CD14-positive monocyte (primary cell): ENCODE measurements around the gene PARP15. TPM values are rescaled to one million over a fixed set of nuclear protein-coding genes. Genes with fewer than 3 reads are reported as not detected.

Experiments used
- DNase-seq, 3 donors: peaks; one replicate each; pipeline ENCODE4 v3.0.0-alpha.2; 2011 to 2022
- H2AFZ ChIP-seq: 2 replicates; pipeline ENCODE4 v1.6.0; 2012; ENCODE audit warnings: mild to moderate bottlenecking, low read depth, low read length, inconsistent platforms; ENCODE audit not compliant: insufficient read depth, poor library complexity, severe bottlenecking
- H3K27ac ChIP-seq, 2 donors: 1 replicate in 1 of 2; 2 replicates in 1 of 2; pipeline ENCODE4 v1.5.1; 2012 to 2013; ENCODE audit warnings: low read length in 2 of 2, control low read depth in 1 of 2, inconsistent platforms in 1 of 2, low read depth in 1 of 2, mild to moderate bottlenecking in 1 of 2
- H3K27me3 ChIP-seq, 2 donors: one replicate each; pipeline versions ENCODE4 v1.6.0 to v1.6.1; 2011 to 2013; ENCODE audit warnings: low read length in 2 of 2; ENCODE audit not compliant: control insufficient read depth in 2 of 2, insufficient read depth in 2 of 2
- H3K36me3 ChIP-seq, 2 donors: replicated peaks in 1 of 2; 1 replicate in 1 of 2; 2 replicates in 1 of 2; pipeline versions ENCODE4 v1.5.1 to v1.6.1; 2012 to 2013; ENCODE audit warnings: low read length in 2 of 2, control low read depth in 1 of 2, inconsistent platforms in 1 of 2, mild to moderate bottlenecking in 1 of 2; ENCODE audit not compliant: insufficient read depth in 2 of 2, control insufficient read depth in 1 of 2
- H3K4me1 ChIP-seq, 2 donors: 1 replicate in 1 of 2; 2 replicates in 1 of 2; pipeline versions ENCODE4 v1.5.1 to v1.6.1; 2012 to 2013; ENCODE audit warnings: low read length in 2 of 2, control low read depth in 1 of 2, inconsistent platforms in 1 of 2, mild to moderate bottlenecking in 1 of 2, moderate library complexity in 1 of 2; ENCODE audit not compliant: insufficient read depth in 2 of 2, control insufficient read depth in 1 of 2
- H3K4me2 ChIP-seq: replicated peaks from 2 replicates; pipeline ENCODE3; 2012; ENCODE audit warnings: low read length, moderate library complexity, mild to moderate bottlenecking; ENCODE audit not compliant: poor library complexity, severe bottlenecking; ENCODE audit errors: extremely low read depth
- H3K4me3 ChIP-seq, 3 experiments: fragments of 200-600 bp in 1 of 3; sonication (generic) in 1 of 3; replicated peaks in 1 of 3; 1 replicate in 2 of 3; 2 replicates in 1 of 3; pipeline ENCODE4 v1.5.1; 2011 to 2013; ENCODE audit warnings: low read length in 3 of 3, mild to moderate bottlenecking in 3 of 3, control low read depth in 2 of 3, low read depth in 2 of 3, inconsistent platforms in 1 of 3, moderate library complexity in 1 of 3
- H3K79me2 ChIP-seq: 2 replicates; pipeline ENCODE4 v1.6.0; 2012; ENCODE audit warnings: mild to moderate bottlenecking, control low read depth, inconsistent platforms, low read length, moderate library complexity; ENCODE audit not compliant: insufficient read depth
- H3K9ac ChIP-seq: 2 replicates; pipeline ENCODE4 v1.6.0; 2017; ENCODE audit warnings: low read length, mild to moderate bottlenecking; ENCODE audit not compliant: insufficient read depth, poor library complexity, severe bottlenecking
- H3K9me3 ChIP-seq, 2 donors: replicated peaks in 1 of 2; 1 replicate in 1 of 2; 2 replicates in 1 of 2; pipeline versions ENCODE4 v1.5.1 to v1.6.1; 2012 to 2013; ENCODE audit warnings: low read length in 2 of 2, control low read depth in 1 of 2; ENCODE audit not compliant: control insufficient read depth in 1 of 2, insufficient read depth in 1 of 2
- H4K20me1 ChIP-seq: 2 replicates; pipeline ENCODE4 v1.6.0; 2012; ENCODE audit warnings: mild to moderate bottlenecking, low read length, control low read depth, moderate library complexity; ENCODE audit not compliant: insufficient read depth
- H3K27ac Mint-ChIP-seq, 7 donors: one replicate each; pipeline ENCODE4 v1.8.0; 2020; ENCODE audit warnings: mild to moderate bottlenecking in 7 of 7, mixed read lengths in 7 of 7, moderate library complexity in 6 of 7, inconsistent platforms in 2 of 7
- H3K27me3 Mint-ChIP-seq, 3 donors: one replicate each; pipeline ENCODE4 v1.8.0; 2021 to 2022; ENCODE audit warnings: low read depth in 3 of 3, mild to moderate bottlenecking in 3 of 3, mixed read lengths in 3 of 3, moderate library complexity in 3 of 3, inconsistent platforms in 1 of 3
- H3K36me3 Mint-ChIP-seq, 2 donors: one replicate each; pipeline ENCODE4 v1.8.0; 2020; ENCODE audit warnings: mixed read lengths in 2 of 2, inconsistent platforms in 1 of 2, mild to moderate bottlenecking in 1 of 2
- H3K4me1 Mint-ChIP-seq: one replicate; pipeline ENCODE4 v1.8.0; 2020; ENCODE audit warnings: mild to moderate bottlenecking, mixed read lengths
- H3K4me3 Mint-ChIP-seq, 2 donors: one replicate each; pipeline ENCODE4 v1.8.0; 2020; ENCODE audit warnings: mild to moderate bottlenecking in 2 of 2, mixed read lengths in 2 of 2, moderate library complexity in 1 of 2
- H3K9me3 Mint-ChIP-seq, 7 donors: one replicate each; pipeline ENCODE4 v1.8.0; 2020 to 2022; ENCODE audit warnings: mixed read lengths in 7 of 7, mild to moderate bottlenecking in 6 of 7, moderate library complexity in 6 of 7, inconsistent platforms in 2 of 7
- WGBS: methylation state at CpG from one replicate; pipeline ENCODE4 v1.1.5; 2013; ENCODE audit warnings: missing lambda C conversion rate; ENCODE audit not compliant: insufficient coverage; 5-methylcytosine and 5-hydroxymethylcytosine counted together
- intact Hi-C, 2 donors: fragments of 100-400 bp; cut with micrococcal nuclease; formaldehyde crosslinking; loops; one replicate each; pipeline versions ENCODE4 v1.15.0 to v1.15.1; 2023
- polyA plus RNA-seq, 3 donors: library from polyadenylated mRNA; depleted of rRNA in 1 of 3; unstranded in 2 of 3; stranded (reverse) in 1 of 3; fragments of 300-500 nt in 2 of 3; fragments of >200 nt in 1 of 3; fragmentation: Illumina TruSeq in 2 of 3; gene quantifications; 1 replicate in 2 of 3; 2 replicates in 1 of 3; pipeline ENCODE4 v1.2.3, GENCODE V29; 2012 to 2021
- TF ChIP-seq, protein P1 (sequence below): fragments of 200-600 bp; IDR thresholded peaks from one replicate; pipeline ENCODE4 v1.8.0; 2022; ENCODE audit warnings: antibody characterized with exemption, mild to moderate bottlenecking

The PARP15 gene
- polyA plus RNA-seq, 3 donors = 0.23 to 4.4 (median 0.28) TPM

DNA sequence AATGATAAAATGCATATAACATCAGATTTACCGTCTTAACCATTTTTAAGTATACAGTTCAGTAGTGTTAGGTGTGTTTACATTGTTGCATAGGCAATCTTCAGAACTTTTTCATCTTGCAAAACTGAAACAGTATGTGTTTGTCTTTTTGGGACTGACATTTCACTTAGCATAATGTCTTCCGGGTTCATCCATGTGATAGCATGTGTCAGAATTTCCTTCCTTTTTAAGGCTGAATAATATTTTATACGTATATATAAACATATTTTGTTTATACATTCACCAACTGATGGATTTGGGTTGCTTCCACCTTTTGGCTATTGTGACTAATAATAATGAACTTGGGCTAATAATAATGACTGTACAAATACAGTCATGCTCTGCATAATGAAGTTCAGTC is 3.0 kb downstream of the PARP15 start:
- peaks cover 5 to 8% of the 10 kb centered on the region in 2 donors for H3K4me1 ChIP-seq
- TF ChIP-seq, protein P1, sequence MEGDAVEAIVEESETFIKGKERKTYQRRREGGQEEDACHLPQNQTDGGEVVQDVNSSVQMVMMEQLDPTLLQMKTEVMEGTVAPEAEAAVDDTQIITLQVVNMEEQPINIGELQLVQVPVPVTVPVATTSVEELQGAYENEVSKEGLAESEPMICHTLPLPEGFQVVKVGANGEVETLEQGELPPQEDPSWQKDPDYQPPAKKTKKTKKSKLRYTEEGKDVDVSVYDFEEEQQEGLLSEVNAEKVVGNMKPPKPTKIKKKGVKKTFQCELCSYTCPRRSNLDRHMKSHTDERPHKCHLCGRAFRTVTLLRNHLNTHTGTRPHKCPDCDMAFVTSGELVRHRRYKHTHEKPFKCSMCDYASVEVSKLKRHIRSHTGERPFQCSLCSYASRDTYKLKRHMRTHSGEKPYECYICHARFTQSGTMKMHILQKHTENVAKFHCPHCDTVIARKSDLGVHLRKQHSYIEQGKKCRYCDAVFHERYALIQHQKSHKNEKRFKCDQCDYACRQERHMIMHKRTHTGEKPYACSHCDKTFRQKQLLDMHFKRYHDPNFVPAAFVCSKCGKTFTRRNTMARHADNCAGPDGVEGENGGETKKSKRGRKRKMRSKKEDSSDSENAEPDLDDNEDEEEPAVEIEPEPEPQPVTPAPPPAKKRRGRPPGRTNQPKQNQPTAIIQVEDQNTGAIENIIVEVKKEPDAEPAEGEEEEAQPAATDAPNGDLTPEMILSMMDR = no peak
- H3K4me2 ChIP-seq = no peak overlapping the region
- Mint-ChIP-seq H3K4me1 (peaks cover 32% of the 10 kb centered on the region), H3K27me3 (peaks cover 0 to 6% (median 2%) of the 10 kb centered on the region in 3 donors), H3K36me3 (peaks cover 3 to 6% of the 10 kb centered on the region in 2 donors), H3K9me3 (peaks cover 16 to 29% (median 27%) of the 10 kb centered on the region in 7 donors), H3K27ac (no peak overlapping the region), H3K4me3 (no peak overlapping the region)
- H3K4me3 ChIP-seq = no peak overlapping the region
- no peaks in the 10 kb centered on the region for H3K79me2 ChIP-seq
- no peaks in the 10 kb centered on the region for H4K20me1 ChIP-seq
- no peaks in the 10 kb centered on the region for H3K36me3 ChIP-seq
- H3K27me3 ChIP-seq = no peaks in the 10 kb centered on the region
- no peak overlapping the region for H3K9ac ChIP-seq
- H2AFZ ChIP-seq = no peak overlapping the region
- intact Hi-C loops = no loop called here
- peak in 1 of 3 donors; percentile 5 for DNase-seq
- no CpG with 5 or more reads among the region's 3 CpGs for WGBS
- H3K9me3 ChIP-seq = peaks cover 10 to 18% of the 10 kb centered on the region in 2 donors
- H3K27ac ChIP-seq = no peak overlapping the region

DNA sequence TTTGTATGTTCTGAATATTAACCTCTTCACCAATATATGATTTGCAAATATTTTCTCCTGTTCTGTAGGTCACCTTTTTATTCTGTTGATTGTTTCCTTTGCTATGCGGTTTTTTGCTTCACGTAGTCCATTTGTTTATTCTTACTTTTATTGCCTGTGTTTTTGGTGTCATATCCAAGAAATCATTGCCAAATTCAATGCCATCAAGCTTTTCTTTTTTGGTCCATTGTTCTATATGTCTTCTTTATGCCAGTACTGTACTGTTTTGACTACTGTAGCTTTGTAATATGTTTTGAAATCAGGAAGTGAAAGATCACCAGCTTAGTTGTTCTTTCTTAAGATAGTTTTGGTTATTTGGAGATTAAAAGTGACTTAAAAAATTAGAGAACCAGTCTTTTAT is 4.2 kb downstream of the PARP15 start:
- TF ChIP-seq, protein P1 = no peak
- Mint-ChIP-seq H3K9me3 (peaks cover 16 to 29% (median 27%) of the 10 kb centered on the region in 7 donors), H3K36me3 (peaks cover 3 to 6% of the 10 kb centered on the region in 2 donors), H3K4me3 (no peak overlapping the region), H3K4me1 (peaks cover 23% of the 10 kb centered on the region), H3K27ac (no peak overlapping the region), H3K27me3 (peaks cover 0 to 6% (median 2%) of the 10 kb centered on the region in 3 donors)
- no peak for DNase-seq
- no peak overlapping the region for H3K9ac ChIP-seq
- WGBS = no CpG with 5 or more reads among the region's 2 CpGs
- peaks cover 10 to 18% of the 10 kb centered on the region in 2 donors for H3K9me3 ChIP-seq
- no peaks in the 10 kb centered on the region for H3K36me3 ChIP-seq
- no peak overlapping the region for H2AFZ ChIP-seq
- no peaks in the 10 kb centered on the region for H4K20me1 ChIP-seq
- no peak overlapping the region for H3K4me2 ChIP-seq
- intact Hi-C loops = no loop called here
- no peaks in the 10 kb centered on the region for H3K27me3 ChIP-seq
- peaks cover 5 to 8% of the 10 kb centered on the region in 2 donors for H3K4me1 ChIP-seq
- H3K27ac ChIP-seq = no peak overlapping the region
- no peak overlapping the region for H3K4me3 ChIP-seq
- no peaks in the 10 kb centered on the region for H3K79me2 ChIP-seq
